ACC112 (cell line): ENCODE results near the gene DIRAS1.

Source experiments
- H2AFZ ChIP-seq: fragments of 200-600 bp; sonication (generic); one replicate; pipeline ENCODE4 v1.6.0; 2017; ENCODE audit warnings: antibody characterized with exemption, low read length; ENCODE audit not compliant: unreplicated experiment
- H3K27ac ChIP-seq: fragments of 200-600 bp; sonication (generic); 2 replicates; pipeline ENCODE4 v1.5.1; 2014; ENCODE audit warnings: low read depth, mild to moderate bottlenecking, antibody characterized with exemption, low read length, moderate library complexity
- H3K27me3 ChIP-seq: fragments of 200-600 bp; sonication (generic); 2 replicates; pipeline ENCODE4 v1.6.1; 2014; ENCODE audit warnings: mild to moderate bottlenecking, antibody characterized with exemption, low read length, moderate library complexity, mixed read lengths; ENCODE audit not compliant: insufficient read depth
- H3K36me3 ChIP-seq: fragments of 200-600 bp; sonication (generic); 2 replicates; pipeline ENCODE4 v1.6.1; 2016; ENCODE audit warnings: mild to moderate bottlenecking, antibody characterized with exemption, low read length, moderate library complexity, mixed read lengths; ENCODE audit not compliant: insufficient read depth
- H3K4me1 ChIP-seq: fragments of 200-600 bp; sonication (generic); one replicate; pipeline ENCODE4 v1.6.1; 2016; ENCODE audit warnings: low read length, mixed read lengths; ENCODE audit not compliant: insufficient read depth, unreplicated experiment, control insufficient read depth
- H3K4me3 ChIP-seq: fragments of 200-600 bp; sonication (generic); 2 replicates; pipeline ENCODE4 v1.5.1; 2014; ENCODE audit warnings: mild to moderate bottlenecking, low read depth, low read length
- H3K79me2 ChIP-seq: fragments of 200-600 bp; sonication (generic); one replicate; pipeline ENCODE4 v1.6.0; 2016; ENCODE audit warnings: low read length; ENCODE audit not compliant: control insufficient read depth, unreplicated experiment, insufficient read depth

The DIRAS1 gene

GRCh38 chr19:2726160-2726855 lies 5.1 kb upstream of the DIRAS1 start:
- no peak overlapping the region for H2AFZ ChIP-seq
- H3K79me2 ChIP-seq, result no peaks in the 10 kb centered on the region
- no peak overlapping the region for H3K4me3 ChIP-seq
- peaks cover 20% of the 10 kb centered on the region for H3K27me3 ChIP-seq
- no peaks in the 10 kb centered on the region for H3K36me3 ChIP-seq
- no peak overlapping the region for H3K27ac ChIP-seq
- H3K4me1 ChIP-seq, result peaks cover 4% of the 10 kb centered on the region

- no peak overlapping the region for H3K27ac ChIP-seq
- H3K4me1 ChIP-seq, result peaks cover 8% of the 10 kb centered on the region
- no peak overlapping the region for H2AFZ ChIP-seq
- no peaks in the 10 kb centered on the region for H3K36me3 ChIP-seq
- H3K79me2 ChIP-seq, result no peaks in the 10 kb centered on the region
- no peak overlapping the region for H3K4me3 ChIP-seq
- peaks cover 32% of the 10 kb centered on the region for H3K27me3 ChIP-seq
Measured at GRCh38 chr19:2724148-2724557, 3.0 kb upstream of the DIRAS1 start.

GRCh38 chr19:2723747-2724146 lies 2.6 kb upstream of the DIRAS1 start:
- Histone ChIP-seq H3K27me3 (peaks cover 32% of the 10 kb centered on the region), H3K27ac (no peak overlapping the region), H3K36me3 (no peaks in the 10 kb centered on the region), H3K4me1 (peaks cover 8% of the 10 kb centered on the region), H3K4me3 (no peak overlapping the region), H2AFZ (no peak overlapping the region), H3K79me2 (no peaks in the 10 kb centered on the region)

- H3K27ac ChIP-seq, result no peak overlapping the region
- no peaks in the 10 kb centered on the region for H3K36me3 ChIP-seq
- no peak overlapping the region for H3K4me3 ChIP-seq
- H2AFZ ChIP-seq, result no peak overlapping the region
- H3K4me1 ChIP-seq, result peaks cover 8% of the 10 kb centered on the region
- H3K79me2 ChIP-seq, result no peaks in the 10 kb centered on the region
- H3K27me3 ChIP-seq, result peaks cover 32% of the 10 kb centered on the region
Measured at GRCh38 chr19:2723345-2723715, 2.2 kb upstream of the DIRAS1 start.

GRCh38 chr19:2722541-2723344 lies 1.6 kb upstream of the DIRAS1 start:
- Histone ChIP-seq H3K27me3 (peaks cover 32% of the 10 kb centered on the region), H3K4me3 (no peak overlapping the region), H3K27ac (no peak overlapping the region), H3K4me1 (peaks cover 8% of the 10 kb centered on the region), H3K79me2 (no peaks in the 10 kb centered on the region), H3K36me3 (no peaks in the 10 kb centered on the region), H2AFZ (no peak overlapping the region)

- no peak overlapping the region for H3K27ac ChIP-seq
- no peak overlapping the region for H2AFZ ChIP-seq
Measured at GRCh38 chr19:2721570-2722540, 683 bp upstream of the DIRAS1 start.

GRCh38 chr19:2719920-2720776 lies 1.0 kb downstream of the DIRAS1 start:
- H3K79me2 ChIP-seq, result no peaks in the 10 kb centered on the region
- no peak overlapping the region for H2AFZ ChIP-seq
- H3K27me3 ChIP-seq, result peaks cover 24% of the 10 kb centered on the region
- peaks cover 8% of the 10 kb centered on the region for H3K4me1 ChIP-seq
- H3K36me3 ChIP-seq, result no peaks in the 10 kb centered on the region
- H3K27ac ChIP-seq, result no peak overlapping the region
- H3K4me3 ChIP-seq, result peak overlapping the region; percentile 37

More at GRCh38 chr19:2721570-2722540, 683 bp upstream of the DIRAS1 start:
- Histone ChIP-seq H3K36me3 (no peaks in the 10 kb centered on the region), H3K27me3 (peaks cover 27% of the 10 kb centered on the region), H3K4me3 (no peak overlapping the region), H3K79me2 (no peaks in the 10 kb centered on the region), H3K4me1 (peaks cover 8% of the 10 kb centered on the region)

- Histone ChIP-seq H3K79me2 (no peaks in the 10 kb centered on the region), H3K4me3 (no peak overlapping the region), H3K4me1 (peaks cover 8% of the 10 kb centered on the region), H3K36me3 (no peaks in the 10 kb centered on the region), H3K27ac (no peak overlapping the region), H3K27me3 (peaks cover 24% of the 10 kb centered on the region), H2AFZ (no peak overlapping the region)
Measured at GRCh38 chr19:2719232-2719735, 1.9 kb downstream of the DIRAS1 start.

GRCh38 chr19:2717638-2718541 lies 3.3 kb downstream of the DIRAS1 start:
- H3K27ac ChIP-seq, result no peak overlapping the region
- H3K27me3 ChIP-seq, result peaks cover 24% of the 10 kb centered on the region
- H3K4me3 ChIP-seq, result no peak overlapping the region
- H3K79me2 ChIP-seq, result no peaks in the 10 kb centered on the region
- no peak overlapping the region for H2AFZ ChIP-seq
- no peaks in the 10 kb centered on the region for H3K36me3 ChIP-seq
- peaks cover 4% of the 10 kb centered on the region for H3K4me1 ChIP-seq
